T-cell (primary cell): Measurements from ENCODE around the gene EBF4. TPM values are rescaled to one million over a fixed set of nuclear protein-coding genes. Genes with fewer than 3 reads are reported as not detected.

Source experiments
- ATAC-seq, 4 experiments: fragments of 200-7000 bp in 3 of 4; fragments of 150-1000 bp in 1 of 4; cut with Tn5 transposase; replicated peaks in 1 of 4; 1 replicate in 3 of 4; 2 replicates in 1 of 4; pipeline ENCODE4 v1.10.0; 2021; ENCODE audit warnings: moderate library complexity in 3 of 4, mild to moderate bottlenecking in 2 of 4, moderate number of reproducible peaks in 1 of 4
- CTCF ChIA-PET, 2 donors: fragments of 300-600 bp; sonication (Branson Sonifier 250); formaldehyde crosslinking; loops; one replicate each; lab custom pipeline; 2022; ENCODE audit warnings: antibody characterized with exemption in 2 of 2; lab: Charles Lee
- POLR2A ChIA-PET, 2 donors: fragments of 300-600 bp; sonication (Branson Sonifier 250); formaldehyde crosslinking; loops; one replicate each; lab custom pipeline; 2022; ENCODE audit warnings: antibody characterized with exemption in 2 of 2; lab: Charles Lee
- DNase-seq, 35 experiments: peaks; one replicate each; pipeline versions ENCODE4 v3.0.0 to v3.0.0-alpha.2; 2013 to 2023
- H3K27ac ChIP-seq: one replicate; pipeline ENCODE4 v1.5.1; 2013; ENCODE audit warnings: low read length
- H3K27me3 ChIP-seq, 2 experiments: replicated peaks in 1 of 2; 1 replicate in 1 of 2; 2 replicates in 1 of 2; pipeline versions ENCODE4 v1.6.1 to v1.7.0; 2013; ENCODE audit warnings: low read length in 1 of 2, mixed read lengths in 1 of 2; ENCODE audit not compliant: control insufficient read depth in 2 of 2, insufficient read depth in 2 of 2; ENCODE audit errors: extremely low read depth in 1 of 2
- H3K36me3 ChIP-seq, 2 donors: 1 replicate in 1 of 2; 2 replicates in 1 of 2; pipeline versions ENCODE4 v1.6.1 to v1.7.0; 2013; ENCODE audit warnings: low read length in 1 of 2; ENCODE audit not compliant: control insufficient read depth in 2 of 2, insufficient read depth in 1 of 2; ENCODE audit errors: extremely low read depth in 1 of 2
- H3K4me1 ChIP-seq, 2 experiments: 1 replicate in 1 of 2; 2 replicates in 1 of 2; pipeline versions ENCODE4 v1.6.1 to v1.7.0; 2013; ENCODE audit warnings: low read length in 2 of 2, mixed read lengths in 1 of 2; ENCODE audit not compliant: insufficient read depth in 2 of 2, control insufficient read depth in 1 of 2; ENCODE audit errors: extremely low read depth in 1 of 2
- H3K4me3 ChIP-seq, 2 donors: 1 replicate in 1 of 2; 2 replicates in 1 of 2; pipeline versions ENCODE4 v1.5.1 to v1.7.0; 2013; ENCODE audit warnings: mild to moderate bottlenecking in 2 of 2, low read length in 1 of 2, moderate library complexity in 1 of 2; ENCODE audit not compliant: control insufficient read depth in 1 of 2; ENCODE audit errors: extremely low read depth in 1 of 2
- H3K9me3 ChIP-seq: 2 replicates; pipeline ENCODE4 v1.7.0; 2013
- H3K27ac Mint-ChIP-seq, 2 donors: one replicate each; pipeline ENCODE4 v1.8.0; 2020 to 2021; ENCODE audit warnings: mild to moderate bottlenecking in 2 of 2, mixed read lengths in 2 of 2
- H3K27me3 Mint-ChIP-seq, 2 donors: one replicate each; pipeline ENCODE4 v1.8.0; 2021 to 2022; ENCODE audit warnings: mixed read lengths in 2 of 2
- H3K36me3 Mint-ChIP-seq: one replicate; pipeline ENCODE4 v1.8.0; 2021; ENCODE audit warnings: mixed read lengths
- H3K4me1 Mint-ChIP-seq, 3 donors: one replicate each; pipeline ENCODE4 v1.8.0; 2020 to 2022; ENCODE audit warnings: mixed read lengths in 3 of 3, mild to moderate bottlenecking in 1 of 3
- H3K4me3 Mint-ChIP-seq, 3 donors: one replicate each; pipeline ENCODE4 v1.8.0; 2020 to 2022; ENCODE audit warnings: mild to moderate bottlenecking in 3 of 3, mixed read lengths in 3 of 3, moderate library complexity in 3 of 3
- H3K9me3 Mint-ChIP-seq, 3 donors: one replicate each; pipeline ENCODE4 v1.8.0; 2020 to 2022; ENCODE audit warnings: mixed read lengths in 3 of 3
- WGBS: methylation state at CpG from one replicate; pipeline ENCODE4 v1.1.5; 2013; ENCODE audit warnings: missing lambda C conversion rate; ENCODE audit not compliant: insufficient coverage; 5-methylcytosine and 5-hydroxymethylcytosine counted together
- total RNA-seq, 35 experiments: library from RNA in 6 of 35; stranded (reverse) in 6 of 35; fragments of 120-200 nt in 1 of 35; gene quantifications; one replicate each; pipeline versions ENCODE4 v1.2.1 to v1.2.4 and lab custom pipeline; 2013 to 2026

EBF4 gene
- total RNA-seq, 5 donors from 2014 or later (not counting 1 experiment from before 2014, with no cell fraction given), result 4.2 to 10.5 (median 6.8) TPM

GRCh38 chr20:2729251-2729713, 36.7 kb downstream of the EBF4 start:
- H3K4me1 Mint-ChIP-seq, result peaks cover 29 to 31% (median 31%) of the 10 kb centered on the region in 3 donors
- peak in 25 of 35 experiments; percentile 25 to 70 (median 42) for DNase-seq
- Histone ChIP-seq H3K27ac (peak overlapping the region; percentile 64), H3K36me3 (no peaks in the 10 kb centered on the region), H3K27me3 (peaks cover 0 to 3% of the 10 kb centered on the region in 2 experiments), H3K4me3 (no peak overlapping the region), H3K4me1 (peaks cover 17 to 26% of the 10 kb centered on the region in 2 experiments), H3K9me3 (no peaks in the 10 kb centered on the region)
- H3K9me3 Mint-ChIP-seq, result peaks cover 6 to 8% (median 7%) of the 10 kb centered on the region in 3 donors
- peaks cover 11% of the 10 kb centered on the region for H3K36me3 Mint-ChIP-seq
- H3K27ac Mint-ChIP-seq, result peak overlapping the region; percentile 91 to 96
- ChIA-PET CTCF (interaction anchor here (0.6 to 2.4 kb wide), 15 partner anchors 9 to 42 kb away, joined by 3 to 52 read pairs (median 5); no protein-coding TSS in a partner anchor), POLR2A (interaction anchor here (0.6 to 1.9 kb wide), 4 partner anchors 11 to 76 kb away, joined by 3 to 9 read pairs (median 6); no protein-coding TSS in a partner anchor)
- peak; percentile 98 to 99 (median 98) for ATAC-seq
- H3K27me3 Mint-ChIP-seq, result peaks cover 0 to 6% of the 10 kb centered on the region in 2 donors
- peak overlapping the region in 2 of 3 donors; percentile 42 to 58 for H3K4me3 Mint-ChIP-seq
- 0% methylated on average over 2 of the region's 6 CpGs for WGBS

- H3K36me3 Mint-ChIP-seq, result peaks cover 11% of the 10 kb centered on the region
- CTCF ChIA-PET, result interaction anchor here (0.7 to 2.4 kb wide), 13 partner anchors 10 to 23 kb away, joined by 3 to 52 read pairs (median 5); no protein-coding TSS in a partner anchor
- peak overlapping the region in 2 of 3 donors; percentile 42 to 58 for H3K4me3 Mint-ChIP-seq
- peaks cover 17 to 26% of the 10 kb centered on the region in 2 experiments for H3K4me1 ChIP-seq
- ATAC-seq (peak; percentile 9 to 36 (median 12)), DNase-seq (no peak)
- peak overlapping the region; percentile 64 for H3K27ac ChIP-seq
- H3K27me3 Mint-ChIP-seq, result peaks cover 0 to 6% of the 10 kb centered on the region in 2 donors
- H3K9me3 Mint-ChIP-seq, result peaks cover 6 to 8% (median 7%) of the 10 kb centered on the region in 3 donors
- 40% methylated on average over 1 of the region's 1 CpG for WGBS
- no peaks in the 10 kb centered on the region for H3K36me3 ChIP-seq
- H3K4me3 ChIP-seq, result no peak overlapping the region
- no peaks in the 10 kb centered on the region for H3K9me3 ChIP-seq
- H3K27ac Mint-ChIP-seq, result peak overlapping the region; percentile 91 to 96
- H3K27me3 ChIP-seq, result peaks cover 0 to 3% of the 10 kb centered on the region in 2 experiments
- POLR2A ChIA-PET, result interaction anchor here (0.6 to 1.9 kb wide), 3 partner anchors 12 to 77 kb away, joined by 3 to 9 read pairs (median 8); no protein-coding TSS in a partner anchor
- peaks cover 32 to 36% (median 34%) of the 10 kb centered on the region in 3 donors for H3K4me1 Mint-ChIP-seq
Observed at GRCh38 chr20:2729791-2730190, 37.2 kb downstream of the EBF4 start.

- Mint-ChIP-seq H3K9me3 (peaks cover 6 to 8% (median 7%) of the 10 kb centered on the region in 3 donors), H3K36me3 (peaks cover 7% of the 10 kb centered on the region), H3K27me3 (no peaks in the 10 kb centered on the region), H3K4me1 (peaks cover 31 to 49% (median 33%) of the 10 kb centered on the region in 3 donors), H3K27ac (no peak overlapping the region), H3K4me3 (no peak overlapping the region)
- no peak overlapping the region for H3K27ac ChIP-seq
- peaks cover 5 to 34% of the 10 kb centered on the region in 2 experiments for H3K4me1 ChIP-seq
- H3K27me3 ChIP-seq, result peaks cover 0 to 5% of the 10 kb centered on the region in 2 experiments
- ATAC-seq, result no peak
- H3K36me3 ChIP-seq, result no peaks in the 10 kb centered on the region
- DNase-seq, result no peak
- CTCF ChIA-PET, result interaction anchor here in 1 of 2 donors (2.2 kb wide), 1 partner anchor 9 kb away, joined by 5 read pairs; no protein-coding TSS in a partner anchor
- H3K4me3 ChIP-seq, result no peak overlapping the region
- no peaks in the 10 kb centered on the region for H3K9me3 ChIP-seq
- POLR2A ChIA-PET, result no interaction called here
- WGBS, result no CpG with 5 or more reads among the region's 2 CpGs
Observed at GRCh38 chr20:2734899-2735298, 42.3 kb downstream of the EBF4 start.

DNA sequence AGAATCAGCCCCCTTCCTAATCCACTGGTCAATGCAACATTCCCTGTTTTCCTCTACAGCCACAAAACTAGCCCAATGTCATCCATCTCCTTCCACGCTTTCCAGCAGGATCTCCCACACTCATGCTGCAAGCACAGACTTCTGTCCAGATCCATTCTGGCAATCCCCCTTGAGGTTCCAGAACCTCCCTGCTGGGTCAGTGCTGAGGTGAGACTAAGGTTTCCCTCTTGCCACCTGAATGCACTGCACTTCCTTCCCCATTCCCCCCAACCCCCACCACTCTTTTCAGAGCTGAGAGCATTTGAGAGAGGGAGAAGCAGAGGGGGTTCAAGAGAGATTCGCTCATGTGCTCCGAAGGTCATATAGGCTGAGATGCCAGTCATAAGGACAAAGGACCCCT, 43.9 kb downstream of the EBF4 start:
- no peaks in the 10 kb centered on the region for H3K27me3 Mint-ChIP-seq
- H3K4me3 ChIP-seq, result no peak overlapping the region
- 86% methylated on average over 3 of the region's 3 CpGs for WGBS
- H3K36me3 ChIP-seq, result no peaks in the 10 kb centered on the region
- H3K27me3 ChIP-seq, result peaks cover 0 to 5% of the 10 kb centered on the region in 2 experiments
- H3K9me3 Mint-ChIP-seq, result peaks cover 6 to 8% (median 7%) of the 10 kb centered on the region in 3 donors
- ChIA-PET CTCF (interaction anchor here in 1 of 2 donors (0.6 kb wide), 1 partner anchor 50 kb away, joined by 4 read pairs; no protein-coding TSS in a partner anchor), POLR2A (interaction anchor here in 1 of 2 donors (0.6 to 0.7 kb wide), 2 partner anchors 49 to 226 kb away, joined by 4 read pairs; no protein-coding TSS in a partner anchor)
- DNase-seq (no peak), ATAC-seq (no peak)
- peaks cover 7% of the 10 kb centered on the region for H3K36me3 Mint-ChIP-seq
- peaks cover 9 to 39% of the 10 kb centered on the region in 2 experiments for H3K4me1 ChIP-seq
- no peaks in the 10 kb centered on the region for H3K9me3 ChIP-seq
- H3K4me1 Mint-ChIP-seq, result peaks cover 36 to 51% (median 36%) of the 10 kb centered on the region in 3 donors
- H3K4me3 Mint-ChIP-seq, result no peak overlapping the region
- no peak overlapping the region for H3K27ac Mint-ChIP-seq
- H3K27ac ChIP-seq, result no peak overlapping the region

- Histone ChIP-seq H3K9me3 (no peaks in the 10 kb centered on the region), H3K4me3 (no peak overlapping the region), H3K4me1 (peaks cover 26 to 56% of the 10 kb centered on the region in 2 experiments), H3K36me3 (no peaks in the 10 kb centered on the region), H3K27ac (no peak overlapping the region), H3K27me3 (peaks cover 0 to 5% of the 10 kb centered on the region in 2 experiments)
- POLR2A ChIA-PET, result interaction anchor here in 1 of 2 donors (0.6 kb wide), 1 partner anchor 571 kb away, joined by 7 read pairs; no protein-coding TSS in a partner anchor
- Mint-ChIP-seq H3K27me3 (peaks cover 0 to 1% of the 10 kb centered on the region in 2 donors), H3K27ac (peak overlapping the region in 1 of 2 donors; percentile 55), H3K36me3 (peaks cover under 1% of the 10 kb centered on the region), H3K4me3 (no peak overlapping the region), H3K9me3 (peaks cover 0 to under 1% (median under 1%) of the 10 kb centered on the region in 3 donors), H3K4me1 (peaks cover 56 to 71% (median 56%) of the 10 kb centered on the region in 3 donors)
- WGBS, result 87% methylated on average over 3 of the region's 8 CpGs
- ATAC-seq (no peak), DNase-seq (no peak)
- CTCF ChIA-PET, result no interaction called here
Observed at GRCh38 chr20:2738331-2739041, 45.9 kb downstream of the EBF4 start.

DNA sequence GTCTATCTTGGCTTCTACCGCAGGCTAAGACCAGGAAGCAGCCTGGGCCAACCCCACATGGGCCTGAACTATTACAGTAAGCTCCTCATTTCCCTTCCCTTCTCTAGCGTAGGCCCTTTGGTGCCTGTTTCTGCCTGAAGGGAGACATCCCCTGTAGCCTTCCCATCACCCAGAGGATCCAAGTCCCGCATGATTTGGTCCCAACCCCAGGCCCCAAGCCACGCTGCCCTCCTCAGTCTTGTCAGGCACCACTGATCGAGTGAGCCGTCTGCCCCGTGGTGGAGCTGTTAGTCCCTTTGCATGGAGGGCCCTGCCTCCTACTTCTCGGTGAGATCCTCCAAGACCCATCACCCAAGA, 46.4 kb downstream of the EBF4 start:
- no peaks in the 10 kb centered on the region for H3K9me3 ChIP-seq

More for the DNA sequence above, 46.4 kb downstream of the EBF4 start:
- CTCF ChIA-PET, result no interaction called here
- H3K36me3 Mint-ChIP-seq, result no peaks in the 10 kb centered on the region
- H3K4me1 Mint-ChIP-seq, result peaks cover 56 to 71% (median 56%) of the 10 kb centered on the region in 3 donors
- 100% methylated on average over 6 of the region's 8 CpGs for WGBS
- DNase-seq (no peak), ATAC-seq (no peak)
- peaks cover 26 to 56% of the 10 kb centered on the region in 2 experiments for H3K4me1 ChIP-seq
- no peaks in the 10 kb centered on the region for H3K9me3 Mint-ChIP-seq
- H3K36me3 ChIP-seq, result no peaks in the 10 kb centered on the region
- POLR2A ChIA-PET, result no interaction called here
- peaks cover 0 to 1% of the 10 kb centered on the region in 2 donors for H3K27me3 Mint-ChIP-seq
- H3K27ac Mint-ChIP-seq, result peak overlapping the region in 1 of 2 donors; percentile 86
- no peak overlapping the region for H3K4me3 Mint-ChIP-seq
- H3K4me3 ChIP-seq, result no peak overlapping the region
- H3K27me3 ChIP-seq, result peaks cover 0 to 5% of the 10 kb centered on the region in 2 experiments
- no peak overlapping the region for H3K27ac ChIP-seq
